Measurements from ENCODE around the gene NYAP1. TPM values are rescaled to one million over a fixed set of nuclear protein-coding genes. Genes with fewer than 3 reads are reported as not detected.
A peak's percentile ranks its signal among the peaks of the same experiment; 100 is the strongest.
"Not testable (repeated sequence)": the region's sequence is repeated elsewhere in the genome, so short reads cannot be mapped to it uniquely, and the experiment has no call there.

Gene NYAP1
- total RNA-seq, 1 donor from 2014 or later = 0.55 TPM

DNA sequence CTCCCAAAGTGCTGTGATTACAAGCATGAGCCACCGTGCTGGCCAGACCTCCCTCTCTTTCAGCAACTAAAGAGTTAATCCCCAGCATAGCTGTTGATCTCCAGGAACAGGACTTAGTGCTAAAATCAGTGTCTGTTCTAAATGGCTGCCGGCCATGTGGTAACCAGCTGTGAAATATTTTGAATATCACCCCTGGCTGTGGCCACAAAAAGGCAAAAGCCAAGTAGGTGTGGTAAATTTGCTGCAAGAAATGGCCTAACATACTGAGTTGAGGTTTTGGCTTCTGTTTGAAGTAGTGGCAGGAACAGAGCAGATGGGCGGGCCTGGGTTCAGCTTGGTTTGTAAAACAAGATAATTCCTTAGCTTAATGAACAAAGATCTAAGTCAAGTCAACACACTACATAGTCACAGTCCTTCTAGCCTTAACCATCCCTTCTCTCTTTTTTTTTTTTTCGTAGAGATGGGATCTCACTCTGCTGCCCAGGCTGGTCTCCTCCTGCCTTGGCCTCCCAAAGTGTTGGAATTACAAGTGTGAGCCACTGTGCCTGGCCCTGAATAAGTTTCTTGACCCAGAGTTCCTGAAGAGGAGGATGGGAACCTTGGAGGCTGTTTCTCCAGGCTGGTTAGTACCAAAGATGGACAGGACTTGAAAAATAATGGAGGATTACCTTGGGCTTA is 32.5 kb downstream of the NYAP1 start:
- Histone ChIP-seq H3K27ac (no peak overlapping the region), H3K36me3 (no peaks in the 10 kb centered on the region), H3K9me3 (no peaks in the 10 kb centered on the region), H3K4me3 (no peak overlapping the region), H3K27me3 (no peaks in the 10 kb centered on the region), H3K4me1 (peaks cover 13% of the 10 kb centered on the region)
- TF ChIP-seq, protein P1, sequence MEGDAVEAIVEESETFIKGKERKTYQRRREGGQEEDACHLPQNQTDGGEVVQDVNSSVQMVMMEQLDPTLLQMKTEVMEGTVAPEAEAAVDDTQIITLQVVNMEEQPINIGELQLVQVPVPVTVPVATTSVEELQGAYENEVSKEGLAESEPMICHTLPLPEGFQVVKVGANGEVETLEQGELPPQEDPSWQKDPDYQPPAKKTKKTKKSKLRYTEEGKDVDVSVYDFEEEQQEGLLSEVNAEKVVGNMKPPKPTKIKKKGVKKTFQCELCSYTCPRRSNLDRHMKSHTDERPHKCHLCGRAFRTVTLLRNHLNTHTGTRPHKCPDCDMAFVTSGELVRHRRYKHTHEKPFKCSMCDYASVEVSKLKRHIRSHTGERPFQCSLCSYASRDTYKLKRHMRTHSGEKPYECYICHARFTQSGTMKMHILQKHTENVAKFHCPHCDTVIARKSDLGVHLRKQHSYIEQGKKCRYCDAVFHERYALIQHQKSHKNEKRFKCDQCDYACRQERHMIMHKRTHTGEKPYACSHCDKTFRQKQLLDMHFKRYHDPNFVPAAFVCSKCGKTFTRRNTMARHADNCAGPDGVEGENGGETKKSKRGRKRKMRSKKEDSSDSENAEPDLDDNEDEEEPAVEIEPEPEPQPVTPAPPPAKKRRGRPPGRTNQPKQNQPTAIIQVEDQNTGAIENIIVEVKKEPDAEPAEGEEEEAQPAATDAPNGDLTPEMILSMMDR (IDR thresholded peaks at IDR 0.05) = no peak
- intact Hi-C loops (cut with DNase I) = no loop called here
- DNase-seq (no peak), ATAC-seq (peak; percentile 43)

DNA sequence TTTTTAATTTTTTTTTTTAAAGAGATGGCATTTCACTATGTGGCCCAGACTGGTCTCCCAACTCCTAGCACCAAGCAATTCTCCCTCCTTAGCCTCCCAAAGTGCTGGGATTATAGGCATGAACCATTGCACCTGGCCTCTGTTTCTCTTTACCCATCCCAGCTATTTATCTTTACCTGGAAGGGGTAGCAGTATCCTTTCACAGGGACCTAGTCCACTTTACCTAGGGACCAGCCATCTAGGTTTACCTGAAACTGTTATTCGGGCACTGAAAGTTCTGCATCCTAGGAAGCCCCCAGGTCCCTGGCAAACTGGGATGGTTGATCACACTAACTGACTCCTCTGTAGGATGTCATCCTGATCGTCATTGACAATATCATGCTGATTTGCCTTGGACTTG is 33.6 kb downstream of the NYAP1 start:
- TF ChIP-seq, protein P1 (IDR thresholded peaks at IDR 0.05) = no peak
- no peak for DNase-seq
- no peaks in the 10 kb centered on the region for H3K27me3 ChIP-seq
- intact Hi-C loops (cut with DNase I) = no loop called here
- no peak overlapping the region for H3K4me3 ChIP-seq
- no peak for ATAC-seq
- no peaks in the 10 kb centered on the region for H3K9me3 ChIP-seq
- H3K4me1 ChIP-seq = peaks cover 13% of the 10 kb centered on the region
- no peaks in the 10 kb centered on the region for H3K36me3 ChIP-seq
- no peak overlapping the region for H3K27ac ChIP-seq

DNA sequence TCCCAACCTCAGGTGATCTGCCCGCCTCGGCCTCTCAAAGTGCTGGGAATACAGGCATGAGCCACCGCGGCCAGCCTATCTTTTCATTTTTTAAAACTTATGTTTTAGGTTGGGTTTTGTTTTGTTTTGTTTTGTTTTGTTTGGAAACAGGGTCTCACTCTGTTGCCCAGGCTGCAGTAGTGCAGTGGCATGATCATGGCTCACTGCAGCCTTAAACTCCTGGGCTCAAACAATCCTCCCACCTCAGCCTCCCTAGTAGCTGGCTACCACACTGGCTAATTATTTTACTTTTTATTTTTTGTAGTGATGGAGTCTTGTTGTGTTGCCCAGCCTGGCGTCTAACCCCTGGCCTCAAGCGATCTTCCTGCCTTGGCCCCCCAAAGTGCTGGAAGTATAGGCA is 35.9 kb downstream of the NYAP1 start:
- Histone ChIP-seq H3K4me3 (no peak overlapping the region), H3K9me3 (no peaks in the 10 kb centered on the region), H3K27me3 (no peaks in the 10 kb centered on the region), H3K27ac (no peak overlapping the region), H3K36me3 (no peaks in the 10 kb centered on the region), H3K4me1 (peaks cover 13% of the 10 kb centered on the region)
- no peak for DNase-seq
- no peak for ATAC-seq
- intact Hi-C loops (cut with DNase I) = no loop called here
- TF ChIP-seq, protein P1 (IDR thresholded peaks at IDR 0.05) = no peak

DNA sequence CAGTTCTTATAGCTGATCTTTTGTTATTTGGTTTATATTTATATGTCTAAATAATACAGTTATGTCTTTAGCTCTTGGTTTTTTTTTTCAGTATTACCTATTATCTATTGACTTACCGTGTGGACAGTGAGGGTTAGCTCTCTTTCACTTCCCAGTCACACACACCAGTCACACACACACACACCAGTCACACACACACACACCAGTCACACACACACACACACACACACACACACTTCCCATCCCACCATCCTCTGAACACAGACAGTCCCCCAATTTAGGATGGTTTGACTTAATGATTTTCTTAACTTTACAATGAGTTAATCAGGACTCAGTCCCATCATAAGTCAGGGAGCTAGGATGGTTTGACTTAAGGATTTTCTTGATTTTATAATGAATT is 36.4 kb downstream of the NYAP1 start:
- H3K9me3 ChIP-seq = no peaks in the 10 kb centered on the region
- H3K4me1 ChIP-seq = peaks cover 10% of the 10 kb centered on the region
- DNase-seq (no peak), ATAC-seq (no peak)
- no peaks in the 10 kb centered on the region for H3K36me3 ChIP-seq
- intact Hi-C loops (cut with DNase I) = no loop called here
- H3K27ac ChIP-seq = no peak overlapping the region
- TF ChIP-seq, protein P1 (IDR thresholded peaks at IDR 0.05) = no peak
- H3K27me3 ChIP-seq = no peaks in the 10 kb centered on the region
- no peak overlapping the region for H3K4me3 ChIP-seq

DNA sequence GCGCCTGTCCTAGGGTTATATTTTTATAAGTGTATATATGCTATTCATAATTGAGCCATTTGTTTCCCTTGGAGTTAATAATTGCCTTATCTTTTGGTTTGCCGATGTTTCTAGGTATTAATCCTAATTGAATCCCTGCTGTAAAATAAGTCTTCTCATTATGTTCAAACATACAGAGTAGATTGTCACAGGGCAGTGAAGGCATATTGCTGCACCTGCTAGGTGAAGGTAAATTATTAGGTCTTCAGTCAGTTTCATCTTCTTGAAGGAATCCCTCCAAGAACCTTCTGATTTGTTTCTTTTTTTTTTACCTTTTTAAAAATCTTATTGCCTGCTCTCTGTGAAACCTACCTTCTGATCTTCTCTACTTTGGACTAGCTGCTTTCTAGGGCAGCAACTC is 37.3 kb downstream of the NYAP1 start:
- Histone ChIP-seq H3K27me3 (no peaks in the 10 kb centered on the region), H3K36me3 (no peaks in the 10 kb centered on the region), H3K9me3 (no peaks in the 10 kb centered on the region), H3K4me3 (no peak overlapping the region), H3K4me1 (peaks cover under 1% of the 10 kb centered on the region), H3K27ac (no peak overlapping the region)
- DNase-seq (no peak), ATAC-seq (no peak)
- TF ChIP-seq, protein P1 (IDR thresholded peaks at IDR 0.05) = no peak
- intact Hi-C loops (cut with DNase I) = no loop called here

DNA sequence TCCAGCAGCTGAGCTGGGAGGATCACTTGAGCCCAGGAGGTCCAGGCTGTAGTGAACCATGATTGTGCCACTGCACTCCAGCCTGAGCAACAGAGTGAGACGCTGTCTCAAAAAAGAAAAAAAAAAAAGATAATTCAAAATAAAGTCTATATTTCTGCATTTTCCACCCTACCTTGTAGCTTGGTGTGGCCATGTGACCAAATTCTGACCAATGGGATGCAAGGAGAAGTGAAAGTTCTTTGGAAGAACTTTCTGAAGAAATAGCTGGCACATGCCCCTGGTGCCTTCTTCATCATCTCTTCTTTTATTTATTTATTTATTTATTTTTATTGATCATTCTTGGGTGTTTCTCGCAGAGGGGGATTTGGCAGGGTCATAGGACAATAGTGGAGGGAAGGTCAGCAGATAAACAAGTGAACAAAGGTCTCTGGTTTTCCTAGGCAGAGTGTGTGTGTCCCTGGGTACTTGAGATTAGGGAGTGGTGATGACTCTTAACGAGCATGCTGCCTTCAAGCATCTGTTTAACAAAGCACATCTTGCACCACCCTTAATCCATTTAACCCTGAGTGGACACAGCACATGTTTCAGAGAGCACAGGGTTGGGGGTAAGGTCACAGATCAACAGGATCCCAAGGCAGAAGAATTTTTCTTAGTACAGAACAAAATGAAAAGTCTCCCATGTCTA is 38.3 kb downstream of the NYAP1 start:
- ATAC-seq = peak; percentile 50
- H3K27me3 ChIP-seq; H3K27ac ChIP-seq; intact Hi-C loops (cut with DNase I); DNase-seq; H3K4me3 ChIP-seq; H3K36me3 ChIP-seq; H3K9me3 ChIP-seq; H3K4me1 ChIP-seq: not testable (repeated sequence)

DNA sequence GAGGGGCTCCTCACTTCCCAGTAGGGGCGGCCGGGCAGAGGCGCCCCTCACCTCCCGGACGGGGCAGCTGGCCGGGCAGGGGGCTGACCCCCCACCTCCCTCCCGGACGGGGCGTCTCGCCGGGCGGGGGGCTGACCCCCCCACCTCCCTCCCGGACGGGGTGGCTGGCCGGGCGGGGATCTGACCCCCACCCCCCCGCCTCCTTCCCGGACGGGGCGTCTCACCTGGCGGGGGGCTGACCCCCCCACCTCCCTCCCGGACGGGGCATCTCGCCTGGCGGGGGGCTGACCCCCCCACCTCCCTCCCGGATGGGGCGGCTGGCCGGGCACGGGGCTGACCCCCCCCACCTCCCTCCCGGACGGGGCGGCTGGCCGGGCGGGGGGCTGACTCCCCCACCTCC is 39.5 kb downstream of the NYAP1 start:
- H3K4me1 ChIP-seq; H3K27ac ChIP-seq; DNase-seq; intact Hi-C loops (cut with DNase I); H3K27me3 ChIP-seq; H3K9me3 ChIP-seq; H3K4me3 ChIP-seq; H3K36me3 ChIP-seq; ATAC-seq: not testable (repeated sequence)

DNA sequence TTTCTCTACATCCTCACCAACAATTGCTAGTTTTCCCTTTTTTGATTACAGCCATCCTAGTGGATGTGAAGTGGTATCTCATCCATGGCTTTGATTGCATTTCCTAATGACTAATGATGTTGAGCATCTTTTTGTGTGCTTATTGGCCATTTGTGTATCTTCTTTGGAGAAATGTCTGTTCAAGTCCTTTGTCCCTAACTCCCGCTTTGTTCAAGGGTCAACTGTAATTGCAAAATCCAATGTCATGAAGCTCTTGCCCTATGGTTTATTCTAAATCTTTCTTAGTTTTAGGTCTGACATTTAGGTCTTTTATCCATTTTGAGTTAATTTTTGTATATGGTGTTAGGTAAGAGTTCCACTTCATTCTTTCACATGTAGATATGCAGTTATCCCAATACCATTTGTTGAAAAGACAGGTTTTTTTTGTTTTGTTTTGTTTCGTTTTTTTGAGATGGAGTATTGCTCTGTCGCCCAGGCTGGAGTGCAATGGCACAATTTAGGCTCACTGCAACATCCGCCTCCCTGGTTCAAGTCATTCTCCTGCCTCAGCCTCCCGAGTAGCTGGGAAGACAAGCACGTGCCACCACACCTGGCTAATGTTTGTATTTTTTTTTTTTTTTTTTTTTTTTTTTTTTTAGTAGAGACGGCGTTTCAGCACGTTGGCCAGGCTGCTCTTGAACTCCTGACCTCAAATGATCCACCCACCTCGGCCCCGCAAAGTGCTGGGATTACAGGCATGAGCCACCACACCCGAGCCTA is 44.6 kb downstream of the NYAP1 start:
- intact Hi-C loops (cut with DNase I); H3K4me3 ChIP-seq; H3K27me3 ChIP-seq; H3K9me3 ChIP-seq; H3K27ac ChIP-seq; DNase-seq; ATAC-seq; H3K36me3 ChIP-seq; H3K4me1 ChIP-seq: not testable (repeated sequence)
